GM18858 (cell line): ENCODE measurements around the gene EQTN.
"Not testable (repeated sequence)": the region's sequence is repeated elsewhere in the genome, so short reads cannot be mapped to it uniquely, and the experiment has no call there.

Source experiments
- ATAC-seq: cut with Tn5 transposase; IDR thresholded peaks from one replicate; pipeline ENCODE4 v1.9.1; 2021; ENCODE audit not compliant: unreplicated experiment

The EQTN gene

DNA sequence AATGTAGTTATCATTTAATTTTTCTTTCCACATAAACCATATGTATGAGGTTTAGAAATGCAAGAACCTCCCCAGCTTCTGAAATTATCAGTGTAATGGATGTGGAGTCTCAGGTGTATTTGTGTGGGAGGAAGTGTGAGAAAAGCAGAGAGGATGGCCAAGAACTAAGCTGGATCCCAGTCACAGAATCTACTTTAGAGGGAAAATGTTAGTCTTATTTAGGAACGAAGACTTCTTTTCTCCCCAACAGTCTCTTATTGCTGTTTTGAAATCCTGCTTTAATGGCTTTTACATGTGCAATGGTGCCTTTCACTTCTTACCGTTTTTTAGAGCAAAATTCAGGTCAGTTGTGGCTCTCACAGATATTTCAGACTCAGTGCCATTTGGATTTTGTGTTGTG, 3.0 kb downstream of the EQTN start:
- ATAC-seq: no peak

DNA sequence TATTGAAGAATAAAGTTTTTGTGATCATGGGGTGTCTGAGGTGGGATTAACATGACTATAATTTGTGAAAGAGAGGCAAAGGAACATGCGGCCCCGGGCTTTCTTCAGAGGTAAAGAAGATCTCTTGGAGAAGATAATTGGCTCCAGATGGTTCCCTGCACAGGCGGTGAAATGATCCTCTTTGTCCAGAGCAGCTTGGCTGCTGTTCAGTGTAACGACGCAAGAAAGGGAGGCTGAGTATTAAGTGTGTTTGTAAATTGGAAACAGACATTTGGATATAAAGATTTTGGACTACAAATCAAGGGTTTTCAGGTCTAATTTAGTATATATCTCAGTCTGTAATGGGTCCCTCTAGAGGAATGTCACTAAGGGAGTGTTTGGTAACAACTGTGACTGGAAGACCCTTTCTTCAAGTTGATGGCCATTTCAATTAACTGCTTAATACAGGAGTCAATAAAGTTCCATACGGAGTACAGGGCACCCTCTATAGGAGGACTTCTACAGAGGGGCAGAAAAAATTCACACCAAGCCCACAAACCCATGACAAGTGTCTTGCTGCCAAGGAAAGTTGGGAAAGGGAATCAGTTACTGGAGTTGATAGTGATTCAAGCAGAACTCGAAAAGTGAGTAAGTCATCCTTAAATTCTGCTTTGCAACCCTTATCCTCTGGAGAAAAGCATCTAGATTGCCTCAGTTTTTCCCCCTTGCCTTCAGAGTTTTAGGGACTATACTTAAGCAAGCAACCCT, 4.1 kb downstream of the EQTN start:
- ATAC-seq: no peak

DNA sequence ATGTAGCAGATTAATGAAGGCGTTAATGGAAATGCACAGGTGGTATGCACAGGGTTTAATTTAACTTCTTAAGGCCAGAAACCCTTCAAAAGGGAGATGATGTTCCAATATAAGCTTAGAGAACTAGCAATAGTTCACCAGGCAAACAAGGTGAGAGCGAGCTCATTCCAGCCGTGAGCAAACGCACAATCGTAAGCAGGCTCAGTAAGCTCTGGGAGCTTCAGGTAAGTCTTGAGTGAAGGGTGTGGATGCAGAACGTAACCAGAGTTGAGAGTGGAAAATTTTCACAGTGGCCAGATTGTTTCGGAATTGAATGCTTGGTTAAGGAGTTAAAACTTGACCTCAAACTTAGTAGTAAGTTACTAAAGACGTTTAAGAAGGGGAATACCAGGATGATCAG, 5.7 kb downstream of the EQTN start:
- no peak for ATAC-seq

- ATAC-seq: no peak
Observed at GRCh38 chr9:27282269-27282668, 14.7 kb downstream of the EQTN start.

- ATAC-seq: no peak
Observed at GRCh38 chr9:27280860-27281259, 16.1 kb downstream of the EQTN start.

DNA sequence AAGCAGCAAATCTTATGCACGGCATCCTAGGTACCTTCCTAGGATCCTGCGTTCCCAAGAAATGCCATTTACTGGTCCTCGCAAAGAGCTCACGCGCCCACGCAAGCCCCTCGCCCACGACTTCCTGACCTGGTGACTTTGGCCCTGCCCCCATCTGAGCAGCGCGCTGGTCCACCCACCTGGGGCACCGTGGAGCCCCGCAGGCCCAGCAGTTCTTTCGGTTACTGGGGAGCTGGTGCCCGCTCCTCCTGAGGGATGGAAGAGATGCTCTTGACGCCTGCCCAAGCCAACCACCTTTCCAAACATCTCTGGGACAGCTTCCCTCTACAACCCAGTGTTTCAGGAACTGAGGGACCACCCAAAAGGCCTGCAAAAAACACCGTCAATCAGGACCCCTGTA, 16.7 kb downstream of the EQTN start:
- ATAC-seq: no peak

DNA sequence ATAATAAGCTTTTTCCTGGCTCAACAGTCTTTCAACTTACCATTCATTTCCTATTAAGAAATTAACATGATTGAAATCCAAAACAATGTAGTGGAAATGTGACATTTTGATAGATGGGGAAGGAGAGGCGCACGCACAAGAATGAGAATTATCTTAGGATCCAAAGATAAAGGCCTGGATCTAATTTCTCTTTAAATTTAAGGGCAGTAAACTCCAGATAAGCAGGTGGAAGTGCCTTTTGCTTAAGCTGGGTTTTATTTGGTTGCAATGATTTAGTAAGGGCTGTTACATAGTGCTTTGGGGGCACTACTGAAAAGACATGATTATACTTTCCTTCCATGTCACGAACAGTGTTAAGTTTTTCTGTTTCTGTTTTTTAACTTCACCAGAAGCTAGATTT, 17.3 kb downstream of the EQTN start:
- ATAC-seq: no peak

DNA sequence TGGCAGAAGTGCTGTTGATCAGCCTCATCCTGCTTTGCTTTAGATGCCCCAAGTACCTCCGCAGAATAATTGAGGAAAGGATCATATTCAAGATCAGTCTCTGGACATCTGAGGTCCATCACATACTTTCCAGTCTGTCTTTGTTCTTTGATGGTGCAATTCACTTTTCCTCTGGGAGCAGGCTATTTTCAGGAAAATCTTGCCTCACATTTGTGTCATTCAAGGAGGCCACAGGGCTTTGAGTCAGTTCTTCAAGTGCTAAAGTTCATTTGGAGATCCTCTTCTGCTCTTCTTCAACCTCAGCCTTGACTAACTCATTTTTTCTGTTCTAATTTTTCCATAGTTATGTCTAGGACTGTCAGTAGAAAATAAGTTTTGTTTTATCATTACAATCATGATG, 18.6 kb downstream of the EQTN start:
- ATAC-seq: no peak

- ATAC-seq: peak; percentile 60
Observed at GRCh38 chr9:27276193-27277030, 20.5 kb downstream of the EQTN start.

GRCh38 chr9:27273186-27273585, 23.8 kb downstream of the EQTN start:
- no peak for ATAC-seq

DNA sequence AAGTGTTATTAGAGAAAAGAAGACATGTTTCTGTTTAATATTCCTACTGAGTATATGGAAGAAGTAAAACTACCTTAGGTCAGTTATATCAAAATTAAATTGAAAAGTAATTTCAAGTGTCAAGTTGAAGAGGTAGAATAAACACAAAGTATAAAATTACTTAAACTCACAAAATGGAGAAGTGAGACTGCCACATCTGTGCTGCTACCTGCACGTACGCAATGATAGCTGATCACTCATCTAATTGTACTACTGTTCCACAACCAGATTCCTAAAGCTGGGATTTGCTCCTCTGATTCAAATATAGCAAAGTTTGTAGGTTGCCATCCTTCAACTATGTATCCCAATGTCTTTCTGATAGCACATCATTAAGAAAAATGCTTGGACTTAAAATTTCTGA, 24.8 kb downstream of the EQTN start:
- ATAC-seq: no peak

- no peak for ATAC-seq
Observed at GRCh38 chr9:27261517-27262211, 35.3 kb downstream of the EQTN start.

DNA sequence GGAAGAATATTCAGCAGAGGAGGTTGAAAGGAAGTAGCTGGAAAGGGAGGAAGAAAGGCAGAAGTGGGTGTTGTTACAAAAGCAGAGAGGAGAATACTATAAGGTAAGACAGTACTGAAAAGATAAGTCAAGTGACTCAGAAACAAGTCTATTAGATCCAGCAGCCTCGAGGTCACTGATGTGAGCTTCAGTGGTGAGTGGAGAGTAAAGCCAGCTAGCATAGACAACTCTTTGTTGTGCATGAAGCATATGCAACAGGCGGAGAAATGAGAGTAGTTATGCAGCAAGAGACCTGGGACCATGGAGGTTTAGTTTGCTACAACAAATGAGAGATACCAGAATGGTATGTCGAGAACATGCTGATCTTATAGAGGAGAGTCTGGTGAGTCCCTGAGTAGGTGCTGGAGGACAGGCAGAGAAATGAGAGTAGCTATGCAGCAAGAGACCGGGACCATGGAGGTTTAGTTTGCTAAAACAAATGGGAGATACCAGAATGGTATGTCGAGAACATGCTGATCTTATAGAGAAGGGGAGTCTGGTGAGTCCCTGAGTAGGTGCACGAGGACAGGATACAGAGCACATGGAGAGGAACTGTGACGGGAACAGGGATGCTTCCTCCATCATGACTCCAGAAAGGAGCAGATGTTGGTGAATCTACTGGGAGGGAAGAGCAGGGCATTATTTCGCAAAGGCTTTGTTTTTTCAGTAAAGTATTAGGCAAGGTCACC, 36.0 kb downstream of the EQTN start:
- no peak for ATAC-seq

DNA sequence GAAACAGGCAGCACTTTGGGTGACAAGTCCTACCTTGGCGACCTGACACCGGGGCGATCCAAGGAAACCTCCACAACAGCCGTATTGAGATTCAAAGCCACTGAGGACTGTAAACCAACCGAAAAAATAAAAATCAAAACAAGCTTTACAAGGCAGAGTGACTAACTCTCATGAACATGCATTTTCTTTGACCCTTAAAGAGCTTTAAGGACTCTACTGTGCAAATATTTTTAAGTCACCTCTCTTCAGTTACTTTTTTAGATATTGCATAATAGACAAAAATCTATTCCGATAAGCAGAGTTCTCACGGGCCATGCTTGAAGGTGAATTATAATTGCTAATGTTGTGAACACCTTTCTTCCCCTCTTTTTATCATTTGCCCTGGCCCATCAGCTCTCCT, 38.3 kb downstream of the EQTN start:
- ATAC-seq: no peak

DNA sequence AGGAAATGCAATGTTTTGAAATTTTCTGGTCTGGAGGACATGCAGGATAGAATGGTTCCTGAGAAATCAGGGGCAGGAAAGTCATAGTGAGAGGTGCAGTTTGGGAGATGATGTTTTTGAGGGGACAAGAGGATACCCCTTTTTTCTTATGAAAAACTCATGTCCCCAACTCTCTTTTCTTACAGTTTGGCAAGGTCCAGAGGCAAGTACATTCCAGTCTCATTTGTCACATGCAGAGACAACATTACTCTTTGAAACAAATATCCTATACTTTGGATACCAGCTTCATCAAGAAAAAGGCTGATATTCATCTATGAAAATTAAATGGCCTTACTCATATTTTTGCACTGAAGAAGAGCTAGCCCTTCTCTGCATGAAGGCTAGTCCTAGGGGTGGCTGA, 48.2 kb downstream of the EQTN start:
- no peak for ATAC-seq

- ATAC-seq: peak; percentile 86
Observed at GRCh38 chr9:27247756-27248155, 49.2 kb downstream of the EQTN start.

DNA sequence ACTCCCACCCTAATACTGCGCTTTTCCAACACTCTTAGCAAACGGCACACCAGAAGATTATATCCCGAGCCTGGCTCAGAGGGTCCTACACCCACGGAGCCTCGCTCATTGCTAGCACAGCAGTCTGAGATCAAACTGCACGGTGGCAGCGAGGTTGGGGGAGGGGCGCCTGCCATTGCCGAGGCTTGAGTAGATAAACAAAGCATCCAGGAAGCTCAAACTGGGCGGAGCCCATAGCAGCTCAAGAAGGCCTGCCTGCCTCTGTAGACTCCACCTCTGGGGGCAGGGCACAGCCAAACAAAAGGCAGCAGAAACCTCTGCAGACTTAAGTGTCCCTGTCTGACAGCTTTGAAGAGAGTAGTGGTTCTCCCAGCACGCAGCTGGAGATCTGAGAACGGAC, 57.3 kb downstream of the EQTN start:
- ATAC-seq: not testable (repeated sequence)
